A673 (cell line): ENCODE data around the gene SEPTIN10. TPM values are rescaled to one million over a fixed set of nuclear protein-coding genes. Genes with fewer than 3 reads are reported as not detected.
"Not testable (repeated sequence)": the region's sequence is repeated elsewhere in the genome, so short reads cannot be mapped to it uniquely, and the experiment has no call there.

Source experiments
- BruUV-seq: library from RNA; stranded (reverse); fragments of 400-500 nt; replicated peaks from 2 replicates; lab custom pipeline; 2021; lab: Mats Ljungman, UMichigan
- CTCF ChIA-PET: fragments of 300-600 bp; sonication (Branson Sonifier 250); formaldehyde crosslinking; loops from one replicate; lab custom pipeline; 2022; ENCODE audit warnings: antibody characterized with exemption; lab: Charles Lee
- POLR2A ChIA-PET: fragments of 300-600 bp; sonication (Branson Sonifier 250); formaldehyde crosslinking; loops from one replicate; lab custom pipeline; 2022; ENCODE audit warnings: antibody characterized with exemption; ENCODE audit not compliant: low non-redundant PET; lab: Charles Lee
- DNase-seq: peaks from one replicate; pipeline ENCODE4 v3.0.0-alpha.2; 2015; ENCODE audit warnings: low spot score
- H3K27ac ChIP-seq: fragments of 200-600 bp; sonication (generic); 2 replicates; pipeline ENCODE4 v1.5.1; 2016; ENCODE audit warnings: mixed run types, low read depth, mild to moderate bottlenecking, mixed read lengths, antibody characterized with exemption, low read length; ENCODE audit not compliant: poor library complexity, severe bottlenecking
- H3K27me3 ChIP-seq: fragments of 200-600 bp; sonication (generic); replicated peaks from 2 replicates; pipeline ENCODE4 v1.6.1; 2017; ENCODE audit warnings: mixed run types, low read depth, mild to moderate bottlenecking, mixed read lengths, antibody characterized with exemption, low read length; ENCODE audit not compliant: insufficient read depth, poor library complexity
- H3K36me3 ChIP-seq: fragments of 200-600 bp; sonication (generic); 2 replicates; pipeline ENCODE4 v1.6.1; 2016; ENCODE audit warnings: mixed run types, mild to moderate bottlenecking, mixed read lengths, antibody characterized with exemption, low read length; ENCODE audit not compliant: insufficient read depth, poor library complexity, severe bottlenecking
- H3K4me1 ChIP-seq: fragments of 200-600 bp; sonication (generic); 2 replicates; pipeline ENCODE4 v1.6.1; 2017; ENCODE audit warnings: mixed run types, mild to moderate bottlenecking, mixed read lengths, antibody characterized with exemption, low read length; ENCODE audit not compliant: insufficient read depth, poor library complexity, severe bottlenecking
- H3K4me3 ChIP-seq: fragments of 200-600 bp; sonication (generic); 2 replicates; pipeline ENCODE4 v1.5.1; 2016; ENCODE audit warnings: low read depth, mixed run types, mild to moderate bottlenecking, mixed read lengths, low read length; ENCODE audit not compliant: poor library complexity, severe bottlenecking
- H3K9me3 ChIP-seq: fragments of 200-600 bp; sonication (generic); 2 replicates; pipeline ENCODE4 v1.6.1; 2016; ENCODE audit warnings: mixed run types, low read depth, mild to moderate bottlenecking, mixed read lengths, antibody characterized with exemption, low read length; ENCODE audit not compliant: poor library complexity, severe bottlenecking
- EZH2 ChIP-seq: fragments of 200-600 bp; sonication (generic); IDR thresholded peaks from 2 replicates; pipeline ENCODE4 v1.6.1; 2017; ENCODE audit warnings: borderline replicate concordance, low read depth, mild to moderate bottlenecking, mixed read lengths, antibody characterized with exemption, low read length; ENCODE audit not compliant: poor library complexity, severe bottlenecking
- intact Hi-C: fragments of 100-400 bp; cut with micrococcal nuclease; formaldehyde crosslinking; loops from one replicate; pipeline ENCODE4 v1.10.0; 2022; ENCODE audit not compliant: unreplicated experiment
- total RNA-seq: library from RNA; stranded (reverse); gene quantifications from 2 replicates; pipeline ENCODE4 v1.2.3, GENCODE V29; 2021
- TF ChIP-seq, protein P1 (sequence below): fragments of 300-800, 200-600 bp; sonication (generic); conservative IDR thresholded peaks from 2 replicates; pipeline ENCODE4 v1.5.1; 2017; ENCODE audit warnings: low read depth, mild to moderate bottlenecking, antibody characterized with exemption, low read length, moderate library complexity, mixed read lengths

The SEPTIN10 gene
- total RNA-seq, 1 experiment from 2014 or later, result 118 TPM

DNA sequence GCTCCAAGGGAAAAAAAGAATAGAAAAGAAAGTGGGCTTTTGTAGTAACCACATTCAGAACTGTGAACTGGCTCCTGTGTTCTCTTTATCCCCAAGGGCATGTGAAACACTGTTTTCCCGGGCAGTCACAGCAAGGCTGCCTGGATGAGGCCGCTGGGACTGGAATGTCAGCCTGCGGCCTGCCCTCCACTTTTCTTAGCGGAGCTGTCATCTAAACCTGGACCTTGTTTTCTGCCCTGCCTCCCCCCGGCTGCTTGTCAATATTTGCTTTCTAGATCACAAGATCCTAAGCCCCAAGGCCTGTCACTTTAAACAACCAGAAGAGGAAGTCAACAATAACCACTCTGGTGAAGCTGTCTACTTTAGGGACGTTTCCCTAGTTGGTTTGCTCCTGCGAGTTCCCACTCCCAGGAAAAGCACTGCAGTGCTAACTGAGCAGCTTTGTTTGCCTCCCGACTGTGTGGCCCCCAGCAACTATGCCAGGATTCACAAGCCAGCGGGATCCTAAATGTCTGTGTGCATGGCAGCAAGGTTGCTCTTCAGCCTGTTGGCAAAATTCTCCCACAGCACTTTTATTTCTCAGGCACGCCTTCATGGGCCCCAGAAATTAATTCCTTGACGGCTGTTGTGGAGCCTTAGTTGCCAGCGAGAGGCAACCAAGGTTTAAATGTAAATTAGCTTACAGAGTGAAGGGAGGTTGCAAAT is 31.0 kb upstream of the SEPTIN10 start:
- H3K4me1 ChIP-seq, result no peaks in the 10 kb centered on the region
- ChIA-PET POLR2A (no interaction called here), CTCF (no interaction called here)
- H3K27ac ChIP-seq, result no peak overlapping the region
- TF ChIP-seq EZH2, result no peak
- TF ChIP-seq, protein P1, sequence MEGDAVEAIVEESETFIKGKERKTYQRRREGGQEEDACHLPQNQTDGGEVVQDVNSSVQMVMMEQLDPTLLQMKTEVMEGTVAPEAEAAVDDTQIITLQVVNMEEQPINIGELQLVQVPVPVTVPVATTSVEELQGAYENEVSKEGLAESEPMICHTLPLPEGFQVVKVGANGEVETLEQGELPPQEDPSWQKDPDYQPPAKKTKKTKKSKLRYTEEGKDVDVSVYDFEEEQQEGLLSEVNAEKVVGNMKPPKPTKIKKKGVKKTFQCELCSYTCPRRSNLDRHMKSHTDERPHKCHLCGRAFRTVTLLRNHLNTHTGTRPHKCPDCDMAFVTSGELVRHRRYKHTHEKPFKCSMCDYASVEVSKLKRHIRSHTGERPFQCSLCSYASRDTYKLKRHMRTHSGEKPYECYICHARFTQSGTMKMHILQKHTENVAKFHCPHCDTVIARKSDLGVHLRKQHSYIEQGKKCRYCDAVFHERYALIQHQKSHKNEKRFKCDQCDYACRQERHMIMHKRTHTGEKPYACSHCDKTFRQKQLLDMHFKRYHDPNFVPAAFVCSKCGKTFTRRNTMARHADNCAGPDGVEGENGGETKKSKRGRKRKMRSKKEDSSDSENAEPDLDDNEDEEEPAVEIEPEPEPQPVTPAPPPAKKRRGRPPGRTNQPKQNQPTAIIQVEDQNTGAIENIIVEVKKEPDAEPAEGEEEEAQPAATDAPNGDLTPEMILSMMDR, result no peak
- no peak for DNase-seq
- no peak overlapping the region for H3K4me3 ChIP-seq
- intact Hi-C loops, result no loop called here
- H3K27me3 ChIP-seq, result no peaks in the 10 kb centered on the region
- BruUV-seq, result no TSS peak
- H3K9me3 ChIP-seq, result no peaks in the 10 kb centered on the region
- H3K36me3 ChIP-seq, result no peaks in the 10 kb centered on the region

- POLR2A ChIA-PET, DNase-seq, H3K27ac ChIP-seq, H3K27me3 ChIP-seq, intact Hi-C loops, BruUV-seq, CTCF ChIA-PET, H3K9me3 ChIP-seq, H3K4me1 ChIP-seq, H3K4me3 ChIP-seq, H3K36me3 ChIP-seq: not testable (repeated sequence)
Observed at GRCh38 chr2:109640000-109640399, 26.2 kb upstream of the SEPTIN10 start.

GRCh38 chr2:109638795-109639194 is 25.0 kb upstream of the SEPTIN10 start:
- intact Hi-C loops, result no loop called here
- DNase-seq, result no peak
- CTCF ChIA-PET, result no interaction called here
- no peak overlapping the region for H3K4me3 ChIP-seq
- BruUV-seq, result no TSS peak
- H3K4me1 ChIP-seq, result no peaks in the 10 kb centered on the region
- TF ChIP-seq, protein P1, result no peak
- TF ChIP-seq EZH2, result no peak
- H3K36me3 ChIP-seq, result no peaks in the 10 kb centered on the region
- POLR2A ChIA-PET, result no interaction called here
- no peak overlapping the region for H3K27ac ChIP-seq
- no peaks in the 10 kb centered on the region for H3K27me3 ChIP-seq
- H3K9me3 ChIP-seq, result no peaks in the 10 kb centered on the region
